ENCODE measurements around the gene HYAL3. TPM values are rescaled to one million over a fixed set of nuclear protein-coding genes. Genes with fewer than 3 reads are reported as not detected.

Gene HYAL3
- total and polyA plus RNA-seq, 2 of the 13 experiments (the other 11 are each of a cell fraction or from before 2014, with no cell fraction given): 5.5 to 10.4 TPM

DNA sequence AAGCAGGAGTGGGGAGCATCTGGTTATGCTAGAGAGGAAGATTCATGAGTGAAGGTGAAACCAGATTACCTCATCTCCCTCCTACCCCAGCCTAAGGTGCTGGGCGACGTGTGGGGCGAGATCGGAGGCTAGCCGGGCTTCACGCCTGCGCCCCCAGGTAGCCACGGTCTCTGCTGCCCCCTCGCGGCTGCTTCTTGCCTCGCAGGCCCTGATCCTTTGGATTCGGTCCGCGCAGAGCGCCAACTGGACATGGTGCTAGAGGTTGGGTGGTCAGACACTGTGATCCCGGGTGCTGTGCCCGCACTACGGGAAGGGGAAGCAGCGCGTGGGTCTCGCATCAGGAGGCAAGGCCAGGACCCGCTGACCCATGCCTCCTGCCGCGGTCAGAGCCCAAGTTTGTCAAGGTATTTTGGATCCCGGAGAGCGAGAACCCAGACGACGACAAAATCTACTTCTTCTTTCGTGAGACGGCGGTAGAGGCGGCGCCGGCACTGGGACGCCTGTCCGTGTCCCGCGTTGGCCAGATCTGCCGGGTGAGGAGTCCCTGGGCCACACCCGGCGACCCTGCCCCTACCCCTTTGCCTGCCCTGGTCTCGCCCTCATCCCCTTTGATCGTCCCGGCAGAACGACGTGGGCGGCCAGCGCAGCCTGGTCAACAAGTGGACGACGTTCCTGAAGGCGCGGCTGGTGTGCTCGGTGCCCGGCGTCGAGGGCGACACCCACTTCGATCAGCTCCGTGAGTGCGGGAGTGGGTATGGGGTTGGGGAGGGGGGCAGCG lies 26.1 kb downstream of the HYAL3 start (continued):
- TF ChIP-seq, protein P1, sequence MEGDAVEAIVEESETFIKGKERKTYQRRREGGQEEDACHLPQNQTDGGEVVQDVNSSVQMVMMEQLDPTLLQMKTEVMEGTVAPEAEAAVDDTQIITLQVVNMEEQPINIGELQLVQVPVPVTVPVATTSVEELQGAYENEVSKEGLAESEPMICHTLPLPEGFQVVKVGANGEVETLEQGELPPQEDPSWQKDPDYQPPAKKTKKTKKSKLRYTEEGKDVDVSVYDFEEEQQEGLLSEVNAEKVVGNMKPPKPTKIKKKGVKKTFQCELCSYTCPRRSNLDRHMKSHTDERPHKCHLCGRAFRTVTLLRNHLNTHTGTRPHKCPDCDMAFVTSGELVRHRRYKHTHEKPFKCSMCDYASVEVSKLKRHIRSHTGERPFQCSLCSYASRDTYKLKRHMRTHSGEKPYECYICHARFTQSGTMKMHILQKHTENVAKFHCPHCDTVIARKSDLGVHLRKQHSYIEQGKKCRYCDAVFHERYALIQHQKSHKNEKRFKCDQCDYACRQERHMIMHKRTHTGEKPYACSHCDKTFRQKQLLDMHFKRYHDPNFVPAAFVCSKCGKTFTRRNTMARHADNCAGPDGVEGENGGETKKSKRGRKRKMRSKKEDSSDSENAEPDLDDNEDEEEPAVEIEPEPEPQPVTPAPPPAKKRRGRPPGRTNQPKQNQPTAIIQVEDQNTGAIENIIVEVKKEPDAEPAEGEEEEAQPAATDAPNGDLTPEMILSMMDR (CRISPR knock-in tag; IDR thresholded peaks at IDR 0.05): peak; percentile 99
- TF ChIP-seq, protein P2, sequence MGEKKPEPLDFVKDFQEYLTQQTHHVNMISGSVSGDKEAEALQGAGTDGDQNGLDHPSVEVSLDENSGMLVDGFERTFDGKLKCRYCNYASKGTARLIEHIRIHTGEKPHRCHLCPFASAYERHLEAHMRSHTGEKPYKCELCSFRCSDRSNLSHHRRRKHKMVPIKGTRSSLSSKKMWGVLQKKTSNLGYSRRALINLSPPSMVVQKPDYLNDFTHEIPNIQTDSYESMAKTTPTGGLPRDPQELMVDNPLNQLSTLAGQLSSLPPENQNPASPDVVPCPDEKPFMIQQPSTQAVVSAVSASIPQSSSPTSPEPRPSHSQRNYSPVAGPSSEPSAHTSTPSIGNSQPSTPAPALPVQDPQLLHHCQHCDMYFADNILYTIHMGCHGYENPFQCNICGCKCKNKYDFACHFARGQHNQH (CRISPR knock-in tag; IDR thresholded peaks at IDR 0.05): peak; percentile 56
- TF ChIP-seq ZNF761 (CRISPR knock-in tag; conservative IDR thresholded peaks at IDR 0.05): no peak
- TF ChIP-seq POLR2G (IDR thresholded peaks at IDR 0.05; ENCODE audit: low read depth, low read length): no peak
- peak; percentile 68; the same call in 1 of the 2 replicates for TF ChIP-seq ZNF326 (CRISPR knock-in tag; IDR thresholded peaks at IDR 0.05; ENCODE audit: borderline replicate concordance)
- TF ChIP-seq, protein P3, sequence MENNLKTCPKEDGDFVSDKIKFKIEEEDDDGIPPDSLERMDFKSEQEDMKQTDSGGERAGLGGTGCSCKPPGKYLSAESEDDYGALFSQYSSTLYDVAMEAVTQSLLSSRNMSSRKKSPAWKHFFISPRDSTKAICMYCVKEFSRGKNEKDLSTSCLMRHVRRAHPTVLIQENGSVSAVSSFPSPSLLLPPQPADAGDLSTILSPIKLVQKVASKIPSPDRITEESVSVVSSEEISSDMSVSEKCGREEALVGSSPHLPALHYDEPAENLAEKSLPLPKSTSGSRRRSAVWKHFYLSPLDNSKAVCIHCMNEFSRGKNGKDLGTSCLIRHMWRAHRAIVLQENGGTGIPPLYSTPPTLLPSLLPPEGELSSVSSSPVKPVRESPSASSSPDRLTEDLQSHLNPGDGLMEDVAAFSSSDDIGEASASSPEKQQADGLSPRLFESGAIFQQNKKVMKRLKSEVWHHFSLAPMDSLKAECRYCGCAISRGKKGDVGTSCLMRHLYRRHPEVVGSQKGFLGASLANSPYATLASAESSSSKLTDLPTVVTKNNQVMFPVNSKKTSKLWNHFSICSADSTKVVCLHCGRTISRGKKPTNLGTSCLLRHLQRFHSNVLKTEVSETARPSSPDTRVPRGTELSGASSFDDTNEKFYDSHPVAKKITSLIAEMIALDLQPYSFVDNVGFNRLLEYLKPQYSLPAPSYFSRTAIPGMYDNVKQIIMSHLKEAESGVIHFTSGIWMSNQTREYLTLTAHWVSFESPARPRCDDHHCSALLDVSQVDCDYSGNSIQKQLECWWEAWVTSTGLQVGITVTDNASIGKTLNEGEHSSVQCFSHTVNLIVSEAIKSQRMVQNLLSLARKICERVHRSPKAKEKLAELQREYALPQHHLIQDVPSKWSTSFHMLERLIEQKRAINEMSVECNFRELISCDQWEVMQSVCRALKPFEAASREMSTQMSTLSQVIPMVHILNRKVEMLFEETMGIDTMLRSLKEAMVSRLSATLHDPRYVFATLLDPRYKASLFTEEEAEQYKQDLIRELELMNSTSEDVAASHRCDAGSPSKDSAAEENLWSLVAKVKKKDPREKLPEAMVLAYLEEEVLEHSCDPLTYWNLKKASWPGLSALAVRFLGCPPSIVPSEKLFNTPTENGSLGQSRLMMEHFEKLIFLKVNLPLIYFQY (CRISPR knock-in tag; IDR thresholded peaks at IDR 0.05; ENCODE audit: borderline replicate concordance): 0 out of 2 replicates have a peak, but pooled peaks have one; percentile 47
- peak; percentile 18; the same call in 1 of the 2 replicates for TF ChIP-seq CHCHD3 (CRISPR knock-in tag; IDR thresholded peaks at IDR 0.05)
- TF ChIP-seq AGO1 (IDR thresholded peaks at IDR 0.05; ENCODE audit: low read depth, low read length, poor library complexity, severe bottlenecking): no peak
- no peak for TF ChIP-seq SCMH1 (CRISPR knock-in tag; IDR thresholded peaks at IDR 0.05; ENCODE audit: borderline replicate concordance)
- TF ChIP-seq PAF1 (CRISPR knock-in tag; IDR thresholded peaks at IDR 0.05): no peak
- TF ChIP-seq ZNF264 (CRISPR knock-in tag; IDR thresholded peaks at IDR 0.05): no peak
- TF ChIP-seq, protein P4, sequence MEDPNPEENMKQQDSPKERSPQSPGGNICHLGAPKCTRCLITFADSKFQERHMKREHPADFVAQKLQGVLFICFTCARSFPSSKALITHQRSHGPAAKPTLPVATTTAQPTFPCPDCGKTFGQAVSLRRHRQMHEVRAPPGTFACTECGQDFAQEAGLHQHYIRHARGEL (CRISPR knock-in tag; IDR thresholded peaks at IDR 0.05): no peak
- no peak for TF ChIP-seq WIZ (CRISPR knock-in tag; IDR thresholded peaks at IDR 0.05)
- peak; percentile 58; the same call in 1 of the 2 replicates for TF ChIP-seq ZNF788 (CRISPR knock-in tag; IDR thresholded peaks at IDR 0.05; ENCODE audit: borderline replicate concordance)
- TF ChIP-seq, protein P5, sequence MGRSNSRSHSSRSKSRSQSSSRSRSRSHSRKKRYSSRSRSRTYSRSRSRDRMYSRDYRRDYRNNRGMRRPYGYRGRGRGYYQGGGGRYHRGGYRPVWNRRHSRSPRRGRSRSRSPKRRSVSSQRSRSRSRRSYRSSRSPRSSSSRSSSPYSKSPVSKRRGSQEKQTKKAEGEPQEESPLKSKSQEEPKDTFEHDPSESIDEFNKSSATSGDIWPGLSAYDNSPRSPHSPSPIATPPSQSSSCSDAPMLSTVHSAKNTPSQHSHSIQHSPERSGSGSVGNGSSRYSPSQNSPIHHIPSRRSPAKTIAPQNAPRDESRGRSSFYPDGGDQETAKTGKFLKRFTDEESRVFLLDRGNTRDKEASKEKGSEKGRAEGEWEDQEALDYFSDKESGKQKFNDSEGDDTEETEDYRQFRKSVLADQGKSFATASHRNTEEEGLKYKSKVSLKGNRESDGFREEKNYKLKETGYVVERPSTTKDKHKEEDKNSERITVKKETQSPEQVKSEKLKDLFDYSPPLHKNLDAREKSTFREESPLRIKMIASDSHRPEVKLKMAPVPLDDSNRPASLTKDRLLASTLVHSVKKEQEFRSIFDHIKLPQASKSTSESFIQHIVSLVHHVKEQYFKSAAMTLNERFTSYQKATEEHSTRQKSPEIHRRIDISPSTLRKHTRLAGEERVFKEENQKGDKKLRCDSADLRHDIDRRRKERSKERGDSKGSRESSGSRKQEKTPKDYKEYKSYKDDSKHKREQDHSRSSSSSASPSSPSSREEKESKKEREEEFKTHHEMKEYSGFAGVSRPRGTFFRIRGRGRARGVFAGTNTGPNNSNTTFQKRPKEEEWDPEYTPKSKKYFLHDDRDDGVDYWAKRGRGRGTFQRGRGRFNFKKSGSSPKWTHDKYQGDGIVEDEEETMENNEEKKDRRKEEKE (IDR thresholded peaks at IDR 0.05): no peak
- TF ChIP-seq MAZ (IDR thresholded peaks at IDR 0.05; ENCODE audit: borderline replicate concordance, low read depth, low read length): no peak; the same call in 1 of the 2 replicates
- no peak for TF ChIP-seq MAZ (CRISPR knock-in tag; IDR thresholded peaks at IDR 0.05; ENCODE audit: low read depth)
- TF ChIP-seq TARDBP (CRISPR knock-in tag; IDR thresholded peaks at IDR 0.05): no peak
- no peak for TF ChIP-seq FOSL1 (CRISPR knock-in tag; IDR thresholded peaks at IDR 0.05; ENCODE audit: borderline replicate concordance)
